Islet of Langerhans (tissue), 1 donor: ENCODE data around the gene TMCC1.
"Not testable (repeated sequence)": the region's sequence is repeated elsewhere in the genome, so short reads cannot be mapped to it uniquely, and the experiment has no call there.

Source experiments
- FAIRE-seq: peaks from one replicate; lab custom pipeline; 2011; peaks lifted over from hg19 to GRCh38; lab: Jason Lieb, UNC

The TMCC1 gene

GRCh38 chr3:129892486-129892856 lies 1.0 kb downstream of the TMCC1 start:
- FAIRE-seq = no peak

- FAIRE-seq = no peak
Observed at GRCh38 chr3:129890891-129891290, 2.6 kb downstream of the TMCC1 start.

GRCh38 chr3:129890125-129890524 lies 3.4 kb downstream of the TMCC1 start:
- no peak for FAIRE-seq

GRCh38 chr3:129888771-129889170 lies 4.7 kb downstream of the TMCC1 start:
- no peak for FAIRE-seq

GRCh38 chr3:129881261-129881660 lies 12.2 kb downstream of the TMCC1 start:
- no peak for FAIRE-seq

- FAIRE-seq = no peak
Observed at GRCh38 chr3:129878355-129878754, 15.2 kb downstream of the TMCC1 start.

GRCh38 chr3:129874479-129874878 lies 19.0 kb downstream of the TMCC1 start:
- not testable (repeated sequence) for FAIRE-seq

GRCh38 chr3:129868912-129869311 lies 24.6 kb downstream of the TMCC1 start:
- FAIRE-seq = no peak

- FAIRE-seq = no peak
Observed at GRCh38 chr3:129867506-129868124, 25.9 kb downstream of the TMCC1 start.

- FAIRE-seq = no peak
Observed at GRCh38 chr3:129865806-129866205, 27.7 kb downstream of the TMCC1 start.

- FAIRE-seq = no peak
Observed at GRCh38 chr3:129864519-129864918, 29.0 kb downstream of the TMCC1 start.

GRCh38 chr3:129859272-129859671 lies 34.2 kb downstream of the TMCC1 start:
- FAIRE-seq = no peak

- FAIRE-seq = no peak
Observed at GRCh38 chr3:129857899-129858298, 35.6 kb downstream of the TMCC1 start.

GRCh38 chr3:129856790-129857189 lies 36.7 kb downstream of the TMCC1 start:
- not testable (repeated sequence) for FAIRE-seq

- FAIRE-seq = no peak
Observed at GRCh38 chr3:129855832-129856419, 37.6 kb downstream of the TMCC1 start.

GRCh38 chr3:129855170-129855831 lies 38.2 kb downstream of the TMCC1 start:
- no peak for FAIRE-seq

GRCh38 chr3:129854460-129854859 lies 39.1 kb downstream of the TMCC1 start:
- no peak for FAIRE-seq

GRCh38 chr3:129845956-129846355 lies 47.6 kb downstream of the TMCC1 start:
- FAIRE-seq = no peak

GRCh38 chr3:129840707-129841360 lies 52.7 kb downstream of the TMCC1 start:
- FAIRE-seq = no peak

GRCh38 chr3:129838086-129838485 lies 55.4 kb downstream of the TMCC1 start:
- FAIRE-seq = no peak

- FAIRE-seq = peak; percentile 53
Observed at GRCh38 chr3:129837065-129837642, 56.4 kb downstream of the TMCC1 start.

GRCh38 chr3:129836381-129837064 lies 57.0 kb downstream of the TMCC1 start:
- FAIRE-seq = no peak
